ENCODE results near the gene UPK2.
A peak's percentile ranks its signal among the peaks of the same experiment; 100 is the strongest.

UPK2 gene

GRCh38 chr11:118956094-118956846 is at the start of gene UPK2:
Gene UPK2, plus strand, starts transcription at chr11:118956298. Its CDS starts 53 bp downstream, at chr11:118956351.
- peak; percentile 63 to 89 (median 84) for DNase-seq

GRCh38 chr11:118907051-118908042 is 48.8 kb upstream of the UPK2 start:
- DNase-seq = peak; percentile 73 to 91 (median 80)

- DNase-seq = no peak
Observed at GRCh38 chr11:118908264-118908663, 47.8 kb upstream of the UPK2 start.

GRCh38 chr11:118908901-118909618 is 47.0 kb upstream of the UPK2 start:
- DNase-seq = peak in 4 of 6 experiments; percentile 15 to 52 (median 28)

GRCh38 chr11:118909619-118910308 is 46.3 kb upstream of the UPK2 start:
- peak in 2 of 6 experiments; percentile 11 to 45 for DNase-seq

- peak; percentile 26 to 56 (median 45) for DNase-seq
Observed at GRCh38 chr11:118910309-118911112, 45.6 kb upstream of the UPK2 start.

GRCh38 chr11:118911113-118911879 is 44.8 kb upstream of the UPK2 start:
- peak in 2 of 6 experiments; percentile 22 to 54 for DNase-seq

GRCh38 chr11:118911880-118912741 is 44.0 kb upstream of the UPK2 start:
- DNase-seq = peak in 5 of 6 experiments; percentile 22 to 65 (median 45)

- peak in 2 of 6 experiments; percentile 20 to 27 for DNase-seq
Observed at GRCh38 chr11:118912742-118913410, 43.2 kb upstream of the UPK2 start.

- peak; percentile 29 to 50 (median 41) for DNase-seq
Observed at GRCh38 chr11:118913411-118914125, 42.5 kb upstream of the UPK2 start.

- peak; percentile 61 to 83 (median 76) for DNase-seq
Observed at GRCh38 chr11:118914178-118914918, 41.8 kb upstream of the UPK2 start.

GRCh38 chr11:118914987-118915386 is 41.1 kb upstream of the UPK2 start:
- DNase-seq = no peak

GRCh38 chr11:118915396-118915795 is 40.7 kb upstream of the UPK2 start:
- DNase-seq = no peak

GRCh38 chr11:118915941-118916841 is 39.9 kb upstream of the UPK2 start:
- DNase-seq = no peak

GRCh38 chr11:118916842-118917388 is 39.2 kb upstream of the UPK2 start:
- DNase-seq = no peak

All from stimulated activated naive CD4-positive, alpha-beta T cell (primary cell).